ENCODE results near the gene ADCY3.

ADCY3 gene

DNA sequence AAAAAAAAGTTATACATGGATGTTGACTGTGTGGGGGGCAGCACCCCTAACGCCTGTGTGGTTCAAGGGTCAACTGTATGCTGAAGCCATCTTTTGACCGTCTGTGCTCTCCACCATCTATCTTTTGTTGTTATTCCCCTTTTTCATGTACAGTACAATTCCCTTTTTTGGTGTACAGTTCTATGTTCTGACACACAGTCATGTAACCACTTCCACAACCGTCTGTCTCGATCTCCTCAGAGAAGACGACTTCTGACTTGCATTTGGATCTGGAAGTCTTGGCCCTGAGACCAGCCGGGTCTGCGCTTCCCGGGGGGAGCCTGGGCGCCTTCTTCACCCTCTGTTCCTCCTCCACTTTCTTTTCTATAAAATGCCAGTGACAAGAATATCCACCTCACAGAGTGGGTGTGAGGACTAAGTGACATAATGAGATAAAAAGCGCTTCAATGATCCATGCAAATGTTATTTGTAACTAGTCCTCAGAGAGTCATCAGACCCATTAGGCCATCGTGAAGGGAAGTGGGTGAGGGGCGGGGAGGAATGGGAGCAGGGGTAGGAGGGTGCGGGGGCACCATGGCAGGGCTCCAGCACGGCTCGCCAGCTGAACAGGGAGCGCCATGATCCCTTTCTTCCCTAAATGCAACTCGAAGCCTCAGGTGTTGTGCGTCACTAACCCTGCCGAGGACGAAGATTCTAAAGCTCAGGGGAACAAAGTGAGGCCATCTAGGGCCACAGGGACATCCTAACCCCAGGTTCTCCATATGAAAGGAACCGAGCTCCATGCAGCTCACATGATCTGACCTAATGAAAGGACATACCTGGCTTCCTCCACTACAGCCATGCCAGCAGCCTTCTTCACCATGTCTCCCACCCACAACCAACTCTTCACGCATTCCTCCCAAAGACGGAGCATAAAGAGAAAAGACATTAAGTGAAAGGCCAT lies 16.6 kb downstream of the ADCY3 start:
- DNase-seq (ENCODE audit: low read depth in 2 of 2) = no peak

DNA sequence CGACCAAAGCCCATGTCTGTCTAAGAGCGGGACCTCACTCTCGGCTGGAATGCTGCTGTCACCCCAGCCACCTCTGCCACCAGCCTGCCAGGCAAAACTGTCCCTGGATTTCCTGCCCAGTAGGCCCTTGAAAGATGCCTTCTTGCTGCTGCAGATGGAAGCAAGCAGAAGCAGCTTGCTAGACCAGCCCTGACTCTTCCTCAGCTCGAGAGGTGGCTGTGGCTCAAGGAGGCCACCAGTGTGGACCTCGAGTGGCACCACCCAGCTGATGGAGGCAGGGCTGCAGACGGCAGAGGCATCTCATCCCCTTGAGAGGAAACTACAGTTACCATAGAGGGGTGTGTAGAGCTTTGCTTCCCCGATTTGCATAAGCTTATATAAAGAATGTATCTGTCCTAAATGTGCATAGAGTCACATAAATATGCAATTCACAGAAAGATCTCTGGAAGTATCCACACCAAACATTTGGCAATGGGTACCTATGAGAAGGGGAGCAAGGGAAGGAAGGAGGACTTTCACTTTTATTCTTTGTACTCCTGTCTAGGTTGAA lies 20.6 kb downstream of the ADCY3 start:
- no peak for DNase-seq (ENCODE audit: low read depth in 2 of 2)

DNA sequence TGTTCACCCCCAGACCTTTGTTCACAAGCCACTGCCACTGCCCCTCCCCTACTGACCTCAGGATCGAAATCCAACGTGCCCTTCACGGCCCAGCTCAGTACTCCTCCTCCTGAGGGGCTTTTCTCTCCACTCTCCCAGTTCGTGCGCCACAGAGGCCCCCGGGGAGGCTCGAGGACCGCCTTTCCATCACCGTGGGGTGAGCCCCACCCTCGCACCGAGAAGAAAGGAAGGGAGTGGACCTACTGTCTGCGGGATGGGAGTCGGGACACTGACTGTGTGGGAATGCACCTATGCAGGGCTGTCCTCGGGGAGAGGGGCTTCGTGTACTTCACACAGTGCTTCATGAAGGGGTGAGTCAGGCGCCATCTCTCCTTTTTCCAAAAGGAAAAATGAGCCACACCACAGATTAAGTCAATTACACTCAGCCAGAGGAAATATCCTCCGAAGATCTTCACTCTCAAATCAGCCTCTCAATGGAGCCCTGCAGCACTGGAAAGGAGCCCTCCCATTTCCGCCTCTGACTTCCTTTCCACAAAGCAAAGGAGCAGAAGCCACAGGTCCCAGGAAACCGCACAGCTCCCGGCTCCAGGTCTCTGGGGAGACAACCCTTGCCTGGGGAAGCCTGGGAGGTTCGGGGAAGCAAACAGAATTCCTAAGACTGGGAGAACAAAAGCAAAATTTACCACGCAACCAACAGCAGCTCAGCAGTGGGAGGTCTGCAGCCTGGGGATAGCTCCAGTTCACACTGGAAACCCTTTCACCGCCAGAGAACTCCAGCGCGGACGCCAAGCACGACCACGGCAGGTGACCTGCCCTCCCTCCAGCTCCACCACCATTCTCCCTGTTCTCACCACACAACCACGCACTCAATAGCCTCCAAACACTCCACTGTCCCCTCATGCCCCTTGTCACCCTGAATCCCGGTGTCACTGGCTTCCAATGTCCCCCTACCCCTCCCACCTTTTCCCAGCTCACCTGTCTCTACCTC lies 21.6 kb downstream of the ADCY3 start:
- DNase-seq (ENCODE audit: low read depth in 2 of 2) = no peak

DNA sequence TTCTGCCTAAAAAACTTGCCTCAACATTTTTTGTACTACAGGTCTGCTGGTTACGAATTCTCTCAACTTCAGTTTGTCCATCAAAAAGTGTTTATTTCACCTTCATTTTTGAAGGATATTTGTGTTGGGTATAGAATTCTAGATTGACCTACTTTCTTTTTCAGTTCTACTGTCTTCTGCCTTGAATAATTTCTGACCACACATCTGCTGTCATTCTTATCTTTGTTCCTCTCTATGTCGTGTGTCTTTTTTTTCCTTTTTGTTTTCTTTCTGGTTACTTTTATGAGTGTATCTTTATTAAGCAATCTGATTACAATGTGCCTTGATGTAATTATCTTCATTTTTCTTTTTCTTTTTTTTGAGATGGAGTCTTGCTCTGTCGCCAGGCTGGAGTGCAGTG lies 25.3 kb downstream of the ADCY3 start:
- DNase-seq (ENCODE audit: low read depth in 2 of 2) = no peak

DNA sequence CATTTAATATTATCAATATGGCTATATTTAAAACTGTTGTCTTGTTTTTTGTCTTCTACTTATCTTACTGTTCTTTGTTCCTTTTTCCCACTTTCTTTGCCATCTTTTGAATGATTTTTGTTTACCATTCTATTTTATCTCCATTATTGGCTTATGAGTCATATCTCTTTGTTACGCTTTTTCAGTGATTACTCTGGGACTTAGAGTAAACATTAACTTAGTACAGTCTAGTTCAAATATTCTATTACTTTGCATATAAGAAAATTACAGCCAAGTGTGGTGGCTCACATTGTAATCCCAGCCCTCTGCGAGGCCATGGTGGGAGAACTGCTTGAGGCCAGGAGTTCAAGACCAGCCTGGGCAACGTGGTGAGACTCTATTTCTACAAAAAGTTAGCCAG lies 26.1 kb downstream of the ADCY3 start:
- DNase-seq (ENCODE audit: low read depth in 2 of 2) = no peak

DNA sequence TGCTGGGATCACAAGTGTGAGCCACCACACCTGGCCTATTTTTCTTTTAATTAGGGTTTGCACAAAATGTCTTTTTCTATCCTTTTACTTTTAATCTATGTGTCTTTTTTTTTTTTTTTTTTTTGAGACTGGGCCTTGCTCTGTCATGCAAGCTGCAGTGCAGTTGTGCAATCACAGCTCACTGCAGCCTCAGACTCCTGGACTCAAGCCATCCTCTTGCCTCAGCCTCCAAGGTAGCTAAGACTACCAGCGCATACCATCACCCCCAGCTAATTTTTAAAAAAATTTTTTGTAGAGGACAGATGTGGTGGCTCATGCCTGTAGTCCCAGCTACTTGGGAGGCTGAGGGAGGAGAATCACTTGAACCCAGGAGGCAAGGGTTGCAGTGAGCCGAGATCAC lies 27.1 kb downstream of the ADCY3 start:
- DNase-seq (ENCODE audit: low read depth in 2 of 2) = no peak

DNA sequence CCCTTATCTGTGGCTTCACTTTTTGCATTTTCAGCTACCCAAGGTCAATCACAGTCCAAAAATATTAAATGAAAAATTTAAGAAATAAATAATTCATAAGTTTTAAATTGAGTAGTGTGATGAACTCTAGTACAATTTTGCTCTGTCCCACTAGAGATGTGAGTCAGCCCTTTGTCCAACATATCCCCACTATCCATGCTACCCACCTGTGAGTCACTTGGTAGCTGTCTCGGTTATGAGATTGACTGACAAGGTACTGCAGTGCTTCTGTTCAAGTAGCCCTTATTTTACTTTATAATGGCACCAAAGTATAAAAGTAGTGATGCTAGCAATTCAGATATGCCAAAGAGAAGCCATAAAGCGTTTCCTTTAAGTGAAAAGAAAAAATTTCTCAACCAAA lies 28.8 kb downstream of the ADCY3 start:
- no peak for DNase-seq (ENCODE audit: low read depth in 2 of 2)

DNA sequence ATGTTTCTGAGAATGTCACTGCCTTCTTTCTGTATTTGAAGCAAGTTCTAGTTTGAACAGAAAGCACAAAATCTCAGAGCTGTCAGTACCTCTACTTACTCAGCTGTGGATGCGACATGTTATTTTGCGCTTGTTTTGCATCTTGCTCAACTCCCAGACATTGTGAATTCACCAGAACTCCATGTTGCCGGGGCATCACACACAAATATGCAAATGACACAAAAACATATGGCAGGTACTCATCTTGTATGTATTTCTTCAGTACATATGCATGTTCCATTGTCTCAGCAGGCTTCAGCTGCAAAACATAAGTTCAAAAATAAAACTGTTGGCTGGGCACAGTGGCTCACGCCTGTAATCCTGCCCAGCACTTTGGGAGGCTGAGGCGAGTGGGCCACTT lies 30.8 kb downstream of the ADCY3 start:
- DNase-seq (ENCODE audit: low read depth in 2 of 2) = no peak

DNA sequence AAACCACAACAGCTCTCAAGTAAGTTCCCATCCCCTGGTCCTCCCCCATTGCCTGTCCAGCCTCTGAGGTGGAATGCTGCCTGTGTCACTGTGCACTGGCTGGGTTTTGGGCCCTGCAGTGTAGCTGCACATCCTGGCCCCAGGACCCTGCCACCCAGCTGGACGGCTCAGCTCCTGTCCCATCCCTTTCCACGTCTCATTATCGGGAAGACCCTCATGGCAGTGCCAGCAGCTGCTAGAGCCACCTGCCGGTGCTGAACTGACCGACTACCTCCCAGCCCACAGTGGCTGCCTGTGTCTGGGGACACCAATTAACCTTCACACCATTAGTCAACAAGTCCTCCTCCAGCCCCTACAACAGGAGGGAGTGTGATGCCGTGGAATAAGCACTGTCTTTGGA lies 31.9 kb downstream of the ADCY3 start:
- DNase-seq (ENCODE audit: low read depth in 2 of 2) = no peak

DNA sequence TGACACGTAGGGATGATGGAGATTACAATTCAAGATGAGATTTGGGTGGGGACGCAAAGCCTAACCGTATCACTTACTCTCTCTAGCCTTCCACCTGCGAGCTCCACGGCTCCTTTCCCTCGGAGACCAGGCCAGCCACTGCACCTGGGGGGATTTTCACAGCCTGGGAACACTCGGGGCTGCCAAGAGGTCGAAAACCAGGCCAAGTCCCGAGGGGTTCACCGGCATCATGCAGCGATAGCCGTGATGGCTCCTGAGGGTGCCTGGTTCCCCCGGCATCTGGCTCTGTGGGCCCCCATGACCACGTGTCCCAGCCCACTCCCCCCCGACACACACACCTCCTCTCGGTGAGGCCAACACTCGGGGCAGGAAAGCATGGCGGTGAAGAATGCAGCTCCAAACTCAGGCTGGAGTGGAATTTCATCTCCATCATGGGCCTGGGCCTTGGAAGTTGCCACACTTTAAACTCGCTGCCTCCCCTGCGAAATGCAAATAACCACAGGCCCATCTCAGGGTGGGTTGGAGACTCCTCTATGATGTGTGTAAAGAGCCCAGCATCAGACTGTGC lies 32.6 kb downstream of the ADCY3 start:
- no peak for DNase-seq (ENCODE audit: low read depth in 2 of 2)

DNA sequence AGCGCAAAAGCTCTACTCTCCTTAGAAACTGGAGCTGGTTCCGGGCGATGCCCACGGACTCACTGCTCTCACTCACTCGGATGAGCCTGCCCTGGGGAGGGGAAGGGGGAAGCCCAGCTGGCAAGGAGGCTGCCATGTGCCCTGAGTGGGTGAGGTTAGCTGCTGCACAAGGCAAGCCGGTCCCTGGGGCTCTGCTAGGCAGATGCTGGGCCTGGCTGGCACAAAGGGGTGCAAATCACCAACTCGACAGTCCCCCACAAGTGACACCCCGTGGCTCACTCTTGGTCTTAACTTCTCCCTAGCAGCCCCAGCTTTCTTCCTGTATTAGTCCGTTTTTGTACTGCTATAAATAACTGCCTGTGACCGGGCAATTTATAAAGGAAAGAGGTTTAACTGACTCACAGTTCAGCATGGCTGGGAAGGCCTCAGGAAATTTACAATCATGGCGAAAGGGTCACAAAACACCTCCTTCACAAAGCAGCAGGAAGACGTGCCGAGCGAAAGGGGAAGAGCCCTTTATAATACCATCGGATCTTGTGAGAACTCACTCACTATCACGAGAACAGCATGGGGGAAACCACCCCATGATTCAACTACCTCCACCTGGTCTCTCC lies 33.2 kb downstream of the ADCY3 start:
- no peak for DNase-seq (ENCODE audit: low read depth in 2 of 2)

DNA sequence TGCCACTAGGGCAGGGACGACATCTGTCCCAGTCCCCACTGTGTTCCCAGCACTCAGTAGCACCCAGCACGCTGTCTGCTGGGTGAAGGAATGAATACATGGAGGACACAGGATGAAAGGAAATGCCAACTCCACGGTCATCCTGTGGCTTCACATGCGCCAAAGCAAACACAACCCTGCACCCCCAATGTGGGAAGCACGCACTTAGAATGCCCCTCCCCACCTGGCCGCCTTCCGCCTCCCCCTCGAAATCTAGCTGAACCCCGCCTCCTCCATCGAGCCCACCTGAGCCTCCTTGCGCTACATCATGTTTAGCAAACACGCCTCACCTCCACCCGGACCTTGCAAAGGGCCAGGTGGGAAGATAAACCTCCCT lies 33.9 kb downstream of the ADCY3 start:
- no peak for DNase-seq (ENCODE audit: low read depth in 2 of 2)

DNA sequence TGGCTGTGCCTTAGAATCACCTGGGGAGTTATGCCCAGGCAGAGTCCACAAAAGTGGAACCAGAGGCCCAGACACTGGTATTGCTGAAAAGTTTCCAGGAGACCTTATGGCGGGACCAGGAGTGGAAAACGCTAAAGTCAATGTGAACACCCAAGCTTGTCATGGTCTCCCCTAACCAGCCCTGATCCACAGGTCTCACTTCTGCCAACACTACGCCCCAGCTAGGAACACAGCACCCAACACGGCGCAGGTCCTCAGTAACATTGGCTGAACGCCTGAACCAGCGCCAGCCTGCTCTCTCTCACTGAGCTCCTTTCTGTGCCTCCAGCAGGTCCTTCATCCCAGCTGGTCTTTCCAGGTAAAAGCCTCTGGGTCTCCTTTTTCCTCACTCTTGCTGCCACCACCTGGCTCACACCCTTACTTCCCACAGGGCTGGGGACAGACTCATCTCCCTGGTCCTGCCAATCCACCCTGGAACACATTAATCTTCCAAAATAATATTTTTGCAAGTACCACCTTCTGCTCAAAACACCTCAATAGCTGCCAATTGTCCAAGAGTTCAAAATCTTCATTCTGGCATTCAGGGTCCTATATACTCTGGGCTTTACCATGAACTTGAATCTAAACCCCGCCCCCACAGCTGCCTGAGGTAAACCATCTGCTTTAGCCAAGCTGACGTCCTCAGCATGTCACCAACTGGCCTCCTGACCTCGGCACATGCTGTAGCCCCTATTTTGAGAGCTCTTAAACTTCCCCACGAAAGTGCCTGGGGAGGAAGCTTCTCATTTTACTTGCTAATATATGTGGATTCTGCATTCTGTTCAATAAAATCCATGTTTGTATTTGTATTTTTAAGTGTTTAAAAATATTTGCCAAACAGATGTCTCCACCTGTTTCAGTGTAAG lies 34.6 kb downstream of the ADCY3 start:
- no peak for DNase-seq (ENCODE audit: low read depth in 2 of 2)

DNA sequence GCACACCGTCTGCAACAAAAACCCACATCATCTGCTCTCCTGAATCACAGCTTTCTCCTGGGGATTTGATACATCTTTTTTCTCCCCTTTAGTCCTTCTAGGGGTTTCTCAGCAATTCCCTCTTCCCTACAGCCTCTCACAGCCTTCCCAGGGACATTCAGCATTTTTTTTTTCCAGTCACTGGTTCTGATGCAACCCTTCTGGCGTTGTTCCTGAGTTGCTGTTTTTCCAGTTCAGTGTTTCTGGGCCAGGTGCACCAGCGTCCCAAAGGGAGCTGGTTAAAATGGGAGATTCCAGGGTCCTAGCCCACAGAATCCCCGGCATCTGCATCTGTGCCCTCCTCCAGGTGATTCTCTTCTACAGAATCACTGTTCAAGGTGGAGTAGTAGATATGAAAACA lies 36.1 kb downstream of the ADCY3 start:
- no peak for DNase-seq (ENCODE audit: low read depth in 2 of 2)

DNA sequence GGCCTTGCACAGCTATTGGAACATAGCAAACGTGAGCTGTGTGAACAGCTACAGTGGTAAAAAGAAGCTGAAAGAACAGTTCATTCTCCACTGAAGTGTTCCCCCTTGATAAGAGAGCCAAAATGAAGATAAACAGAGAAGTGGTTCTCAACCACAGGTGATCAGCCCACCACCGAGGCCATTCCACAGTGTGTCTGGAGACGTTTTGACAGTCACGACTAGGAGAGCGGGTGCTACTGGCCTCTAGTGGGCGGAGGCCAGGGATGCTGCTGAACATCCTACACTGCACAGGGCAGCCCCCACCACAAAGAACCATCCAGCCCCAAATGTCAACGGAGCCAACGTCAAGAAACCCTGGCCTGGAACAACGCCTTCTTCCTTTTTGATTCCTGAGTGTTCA lies 38.4 kb downstream of the ADCY3 start:
- DNase-seq (ENCODE audit: low read depth in 2 of 2) = no peak

DNA sequence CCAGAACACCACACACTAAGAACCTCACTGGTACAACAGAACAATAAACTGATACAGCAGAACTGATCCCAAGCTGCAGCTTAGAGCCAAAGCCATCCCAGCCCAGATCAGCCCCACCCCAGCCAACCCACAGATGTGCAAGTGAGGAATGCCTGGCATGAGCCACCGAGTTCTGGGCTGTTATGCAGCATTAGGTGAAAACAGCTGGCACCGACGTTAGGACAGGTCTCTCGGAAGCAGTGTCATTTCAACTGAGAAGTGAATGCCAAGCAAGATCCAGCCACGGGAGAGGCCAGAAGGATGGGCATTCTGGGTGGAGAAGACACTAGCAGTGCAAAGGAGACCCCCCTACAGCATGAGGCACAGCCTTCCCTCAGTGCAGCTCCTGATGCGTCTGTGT lies 38.9 kb downstream of the ADCY3 start:
- no peak for DNase-seq (ENCODE audit: low read depth in 2 of 2)

DNA sequence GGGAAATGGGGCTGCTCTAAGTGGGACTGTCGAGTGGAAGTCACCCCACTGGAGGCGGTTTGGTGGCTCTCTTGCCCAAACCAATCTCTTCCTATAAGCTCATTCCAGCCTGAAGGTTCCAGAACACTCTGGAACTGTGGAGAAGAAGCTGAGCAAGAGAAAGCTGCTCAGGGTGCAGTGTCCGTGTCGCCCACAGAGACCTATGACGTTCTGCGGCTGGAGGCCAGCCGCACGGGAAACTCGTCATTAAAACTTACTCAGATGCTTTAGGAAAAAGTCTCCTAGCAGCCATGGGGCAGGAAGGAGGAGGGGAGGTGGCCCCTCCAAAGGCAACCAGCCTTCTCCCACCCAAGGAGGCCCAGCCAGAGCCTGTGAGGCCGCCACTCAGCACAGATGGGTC lies 41.7 kb downstream of the ADCY3 start:
- no peak for DNase-seq (ENCODE audit: low read depth in 2 of 2)

DNA sequence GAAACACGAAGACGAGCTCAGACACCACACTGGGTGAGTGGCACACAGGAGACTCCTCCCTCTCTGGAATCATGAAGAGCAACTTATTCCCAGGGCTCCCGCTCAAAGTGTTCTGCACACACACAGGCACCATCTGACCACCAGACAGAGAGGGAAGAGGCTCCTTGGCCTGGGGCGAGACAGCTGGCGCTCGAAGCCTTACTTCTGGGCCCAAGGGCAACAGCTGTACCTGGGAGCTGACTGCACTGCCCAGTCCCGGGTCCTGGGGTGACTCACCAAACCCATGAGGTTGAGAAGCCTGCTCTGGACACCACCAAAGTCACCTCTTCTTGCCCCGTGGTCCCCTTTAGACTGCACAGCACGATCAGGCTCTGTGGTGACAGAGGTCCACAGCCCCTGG lies 42.4 kb downstream of the ADCY3 start:
- DNase-seq (ENCODE audit: low read depth in 2 of 2) = no peak

DNA sequence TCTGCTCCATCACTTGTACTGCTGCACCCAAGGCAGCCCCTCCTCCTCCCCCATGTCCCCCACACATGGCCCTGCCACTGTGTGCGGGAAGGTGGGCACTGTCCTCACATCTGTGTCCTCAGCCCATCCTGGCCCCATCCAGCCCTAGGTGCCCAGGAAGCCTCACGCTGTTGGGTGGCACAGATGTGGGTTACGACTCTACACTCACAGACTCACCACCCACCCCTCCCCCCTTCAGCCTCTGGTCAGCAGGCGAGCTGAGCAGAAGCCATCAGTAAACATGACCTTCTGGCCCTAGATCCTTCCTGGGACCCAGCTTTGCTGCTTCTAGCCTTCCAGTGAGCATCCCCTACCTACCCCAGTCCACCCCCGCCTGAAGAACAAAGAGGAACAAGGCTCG lies 43.0 kb downstream of the ADCY3 start:
- no peak for DNase-seq (ENCODE audit: low read depth in 2 of 2)

DNA sequence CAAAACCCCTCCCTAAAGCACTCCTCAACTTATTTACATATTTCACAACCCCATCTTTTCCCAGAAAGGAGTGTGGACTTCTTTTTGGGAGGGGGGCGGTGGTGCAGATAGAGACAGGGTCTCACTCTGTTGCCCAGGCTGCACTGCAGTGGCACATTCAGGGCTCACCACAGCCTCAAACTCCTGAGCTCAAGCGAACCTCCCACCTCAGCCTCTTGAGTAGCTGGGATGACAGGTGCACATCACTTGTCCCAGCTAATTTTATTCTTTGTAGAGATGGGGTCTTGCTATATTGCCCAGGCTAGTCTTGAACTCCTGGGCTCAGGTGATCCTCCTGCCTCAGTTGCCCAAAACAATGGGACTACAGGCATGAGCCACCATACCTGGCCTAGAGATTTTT lies 44.1 kb downstream of the ADCY3 start:
- no peak for DNase-seq (ENCODE audit: low read depth in 2 of 2)

DNA sequence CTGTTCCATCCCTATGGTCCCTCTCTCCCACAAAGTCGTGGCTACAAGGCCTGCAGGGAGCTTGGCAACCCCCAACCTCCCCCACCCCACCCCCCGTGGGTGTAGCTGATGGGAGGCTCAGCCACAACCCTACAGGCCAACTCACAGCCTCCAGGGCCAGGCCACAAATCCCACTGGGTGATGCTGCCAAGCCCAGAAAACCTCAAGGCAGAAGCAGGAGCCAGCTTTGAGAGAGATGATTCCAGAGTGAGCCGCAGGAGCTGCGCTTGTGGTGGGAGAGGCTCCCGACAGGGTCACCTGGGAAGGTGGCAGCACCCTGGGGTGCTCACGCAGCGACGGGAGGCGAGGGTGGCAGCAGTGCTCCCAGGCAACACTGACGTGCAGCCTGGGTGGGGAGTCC lies 44.8 kb downstream of the ADCY3 start:
- DNase-seq (ENCODE audit: low read depth in 2 of 2) = no peak
